Measurements from ENCODE around the gene TRAF3IP1. TPM values are rescaled to one million over a fixed set of nuclear protein-coding genes. Genes with fewer than 3 reads are reported as not detected.

TRAF3IP1 gene
- total RNA-seq, 2 experiments from 2014 or later: 5.1 to 6.9 TPM

- no peaks in the 10 kb centered on the region for H3K36me3 ChIP-seq (ENCODE audit: insufficient read depth, low read length)
- Mint-ChIP-seq H3K27me3 (no peaks in the 10 kb centered on the region), H3K36me3 (ENCODE audit: low read depth) (peaks cover 3% of the 10 kb centered on the region), H3K4me1 (ENCODE audit: low read depth) (peaks cover 9% of the 10 kb centered on the region), H3K27ac (no peak overlapping the region), H3K9me3 (peaks cover 4% of the 10 kb centered on the region), H3K4me3 (no peak overlapping the region)
- no peak overlapping the region for H3K27ac ChIP-seq (ENCODE audit: low read depth in 1 of 2, low read length in 2 of 2)
- ATAC-seq (ENCODE audit: poor library complexity): no peak
- no peak overlapping the region for H3K4me3 ChIP-seq (ENCODE audit: low read length)
- peaks cover 6% of the 10 kb centered on the region for H3K4me1 ChIP-seq (ENCODE audit: insufficient read depth, low read length)
- no peak for TF ChIP-seq CTCF (IDR thresholded peaks at IDR 0.05)
- no peak for DNase-seq
- no peaks in the 10 kb centered on the region for H3K27me3 ChIP-seq (ENCODE audit: control insufficient read depth in 1 of 2, insufficient read depth in 2 of 2, low read length in 2 of 2)
- CTCF ChIA-PET: no interaction called here
- POLR2A ChIA-PET: no interaction called here
- intact Hi-C loops (cut with DNase I, micrococcal nuclease): loop anchor here in 1 of 2 experiments (10.0 kb wide), 2 partner anchors 216 to 1714 kb away; partner anchors contain the start of genes COPS9 and ILKAP
- no peaks in the 10 kb centered on the region for H3K9me3 ChIP-seq (ENCODE audit: control insufficient read depth in 1 of 2, insufficient read depth in 1 of 2, low read length in 2 of 2)
Observed at GRCh38 chr2:238420878-238421694, 100.8 kb downstream of the TRAF3IP1 start.

- Mint-ChIP-seq H3K4me3 (no peak overlapping the region), H3K9me3 (no peaks in the 10 kb centered on the region), H3K36me3 (ENCODE audit: low read depth) (peaks cover 5% of the 10 kb centered on the region), H3K27ac (no peak overlapping the region), H3K4me1 (ENCODE audit: low read depth) (peaks cover 12% of the 10 kb centered on the region), H3K27me3 (no peaks in the 10 kb centered on the region)
- Histone ChIP-seq H3K4me1 (ENCODE audit: insufficient read depth, low read length) (peaks cover 10% of the 10 kb centered on the region), H3K36me3 (ENCODE audit: insufficient read depth, low read length) (no peaks in the 10 kb centered on the region), H3K27ac (ENCODE audit: low read depth in 1 of 2, low read length in 2 of 2) (no peak overlapping the region), H3K4me3 (ENCODE audit: low read length) (no peak overlapping the region), H3K27me3 (ENCODE audit: control insufficient read depth in 1 of 2, insufficient read depth in 2 of 2, low read length in 2 of 2) (no peaks in the 10 kb centered on the region), H3K9me3 (ENCODE audit: control insufficient read depth in 1 of 2, insufficient read depth in 1 of 2, low read length in 2 of 2) (no peaks in the 10 kb centered on the region)
- TF ChIP-seq CTCF (IDR thresholded peaks at IDR 0.05): no peak
- intact Hi-C loops (cut with DNase I, micrococcal nuclease): loop anchor here in 1 of 2 experiments (10.0 kb wide), 2 partner anchors 217 to 1713 kb away; partner anchors contain the start of genes COPS9 and ILKAP
- no peak for ATAC-seq (ENCODE audit: poor library complexity)
- POLR2A ChIA-PET: no interaction called here
- no peak for DNase-seq
- CTCF ChIA-PET: no interaction called here
Observed at GRCh38 chr2:238421695-238422035, 101.3 kb downstream of the TRAF3IP1 start.

- Histone ChIP-seq H3K9me3 (ENCODE audit: control insufficient read depth in 1 of 2, insufficient read depth in 1 of 2, low read length in 2 of 2) (no peaks in the 10 kb centered on the region), H3K27me3 (ENCODE audit: control insufficient read depth in 1 of 2, insufficient read depth in 2 of 2, low read length in 2 of 2) (no peaks in the 10 kb centered on the region), H3K4me1 (ENCODE audit: insufficient read depth, low read length) (peaks cover 12% of the 10 kb centered on the region), H3K27ac (ENCODE audit: low read depth in 1 of 2, low read length in 2 of 2) (no peak overlapping the region), H3K36me3 (ENCODE audit: insufficient read depth, low read length) (no peaks in the 10 kb centered on the region), H3K4me3 (ENCODE audit: low read length) (no peak overlapping the region)
- DNase-seq (no peak), ATAC-seq (ENCODE audit: poor library complexity) (no peak)
- POLR2A ChIA-PET: no interaction called here
- H3K4me1 Mint-ChIP-seq (ENCODE audit: low read depth): peaks cover 13% of the 10 kb centered on the region
- H3K27ac Mint-ChIP-seq: no peak overlapping the region
- CTCF ChIA-PET: no interaction called here
- H3K27me3 Mint-ChIP-seq: no peaks in the 10 kb centered on the region
- peak overlapping the region; percentile 48 for H3K4me3 Mint-ChIP-seq
- TF ChIP-seq CTCF (IDR thresholded peaks at IDR 0.05): no peak
- intact Hi-C loops (cut with DNase I, micrococcal nuclease): loop anchor here in 1 of 2 experiments (10.0 kb wide), 2 partner anchors 217 to 1713 kb away; partner anchors contain the start of genes COPS9 and ILKAP
- no peaks in the 10 kb centered on the region for H3K9me3 Mint-ChIP-seq
- H3K36me3 Mint-ChIP-seq (ENCODE audit: low read depth): peaks cover 3% of the 10 kb centered on the region
Observed at GRCh38 chr2:238422285-238422684, 102.0 kb downstream of the TRAF3IP1 start.

Data from CD4-positive, alpha-beta T cell (primary cell).